Erythroblast (primary cell): ENCODE results near the gene LSAMP.
A peak's percentile ranks its signal among the peaks of the same experiment; 100 is the strongest.

ENCODE experiments used
- DNase-seq, 2 experiments: peaks; one replicate each; lab custom pipeline; 2025; lab: John Stamatoyannopoulos, UW
- GATA1 ChIP-seq: IDR thresholded peaks from 2 replicates; pipeline ENCODE4 v1.6.1; 2011; ENCODE audit warnings: low read depth, mild to moderate bottlenecking, control low read depth, low read length, moderate library complexity
- POLR2A ChIP-seq: IDR thresholded peaks from 2 replicates; pipeline ENCODE4 v1.6.1; 2011; ENCODE audit warnings: mild to moderate bottlenecking, low read length

LSAMP gene

GRCh38 chr3:116148881-116149851 is 296.1 kb downstream of the LSAMP start:
- TF ChIP-seq POLR2A (no peak), GATA1 (no peak)
- no peak for DNase-seq

GRCh38 chr3:116145613-116146012 is 299.7 kb downstream of the LSAMP start:
- no peak for DNase-seq
- TF ChIP-seq POLR2A: no peak
- no peak for TF ChIP-seq GATA1

- TF ChIP-seq GATA1 (no peak), POLR2A (no peak)
- DNase-seq: no peak
Observed at GRCh38 chr3:116141724-116142123, 303.6 kb downstream of the LSAMP start.

GRCh38 chr3:116140100-116140689 is 305.1 kb downstream of the LSAMP start:
- peak; percentile 12 for DNase-seq

GRCh38 chr3:116139641-116140040 is 305.6 kb downstream of the LSAMP start:
- no peak for TF ChIP-seq GATA1
- TF ChIP-seq POLR2A: no peak

More at GRCh38 chr3:116140100-116140689, 305.1 kb downstream of the LSAMP start:
- TF ChIP-seq POLR2A (no peak), GATA1 (no peak)

GRCh38 chr3:116135457-116136085 is 309.7 kb downstream of the LSAMP start:
- no peak for DNase-seq
- TF ChIP-seq POLR2A (no peak), GATA1 (no peak)

More at GRCh38 chr3:116139641-116140040, 305.6 kb downstream of the LSAMP start:
- no peak for DNase-seq

GRCh38 chr3:116129187-116129946 is 315.9 kb downstream of the LSAMP start:
- TF ChIP-seq GATA1 (no peak), POLR2A (no peak)
- DNase-seq: no peak

GRCh38 chr3:116127464-116127863 is 317.8 kb downstream of the LSAMP start:
- TF ChIP-seq POLR2A (no peak), GATA1 (no peak)
- no peak for DNase-seq

- TF ChIP-seq POLR2A (no peak), GATA1 (no peak)
- no peak for DNase-seq
Observed at GRCh38 chr3:116124166-116124565, 321.1 kb downstream of the LSAMP start.

- DNase-seq: no peak
- no peak for TF ChIP-seq GATA1
- TF ChIP-seq POLR2A: no peak
Observed at GRCh38 chr3:116118475-116119169, 326.7 kb downstream of the LSAMP start.

- no peak for DNase-seq
Observed at GRCh38 chr3:116114586-116114985, 330.7 kb downstream of the LSAMP start.

GRCh38 chr3:116112696-116113095 is 332.6 kb downstream of the LSAMP start:
- DNase-seq: no peak

More at GRCh38 chr3:116114586-116114985, 330.7 kb downstream of the LSAMP start:
- TF ChIP-seq POLR2A: no peak
- TF ChIP-seq GATA1: no peak

More at GRCh38 chr3:116112696-116113095, 332.6 kb downstream of the LSAMP start:
- TF ChIP-seq POLR2A (no peak), GATA1 (no peak)
